ENCODE results near the gene AGFG2. TPM values are rescaled to one million over a fixed set of nuclear protein-coding genes. Genes with fewer than 3 reads are reported as not detected.
A peak's percentile ranks its signal among the peaks of the same experiment; 100 is the strongest.

The AGFG2 gene
- total RNA-seq, 1 experiment from 2014 or later = 11.2 TPM

DNA sequence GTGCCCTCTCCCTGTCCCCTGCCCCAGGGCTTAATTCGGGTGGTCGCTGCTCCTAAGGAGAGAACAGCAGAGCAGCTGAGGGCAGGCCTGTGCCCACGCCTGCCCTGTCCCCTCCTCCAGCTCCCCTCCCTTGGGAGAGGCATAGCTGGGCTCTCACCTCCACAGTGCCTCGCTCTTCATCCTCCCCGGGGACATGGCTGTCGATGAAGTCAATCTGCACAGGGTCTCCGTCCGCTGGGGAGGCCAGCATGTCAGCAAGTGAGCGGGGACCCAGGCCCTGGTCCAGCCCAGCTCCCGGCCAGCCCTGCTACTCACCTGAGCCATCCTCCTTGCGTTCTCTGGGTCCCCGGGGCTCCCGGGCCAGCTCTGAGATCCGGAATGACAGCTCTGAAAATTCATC is 38.5 kb downstream of the AGFG2 start:
- H3K4me1 Mint-ChIP-seq = peaks cover 1 to 2% of the 10 kb centered on the region in 2 experiments
- no peak overlapping the region for H2BK120ac ChIP-seq (ENCODE audit: low read depth, low read length, poor library complexity, severe bottlenecking)

More for the DNA sequence above, 38.5 kb downstream of the AGFG2 start:
- Histone ChIP-seq H2AK5ac (ENCODE audit: insufficient read length, low read length) (no peak overlapping the region), H3K4me2 (ENCODE audit: insufficient read depth, insufficient read length, low read length) (no peak overlapping the region), H2BK12ac (ENCODE audit: insufficient read length, low read depth, low read length) (no peak overlapping the region), H3K18ac (ENCODE audit: insufficient read length, low read depth, low read length) (no peak overlapping the region), H2AFZ (ENCODE audit: low read length) (no peak overlapping the region), H3K27ac (ENCODE audit: insufficient read length, low read depth, low read length) (no peak overlapping the region), H3K79me1 (ENCODE audit: insufficient read depth, low read depth, low read length, poor library complexity, severe bottlenecking) (no peaks in the 10 kb centered on the region), H3K23me2 (ENCODE audit: insufficient read length, low read depth, low read length, poor library complexity, severe bottlenecking) (no peaks in the 10 kb centered on the region), H2BK5ac (ENCODE audit: insufficient read length, low read length) (no peak overlapping the region), H3K23ac (ENCODE audit: insufficient read length, low read depth, low read length) (no peak overlapping the region), H4K5ac (ENCODE audit: insufficient read length, low read depth, low read length) (no peak overlapping the region), H3K14ac (ENCODE audit: insufficient read depth, low read length) (no peak overlapping the region), H3K4me1 (ENCODE audit: insufficient read depth, low read length) (no peaks in the 10 kb centered on the region), H4K20me1 (ENCODE audit: control insufficient read depth, insufficient read depth, insufficient read length) (no peaks in the 10 kb centered on the region), H3K27me3 (ENCODE audit: insufficient read depth, low read length) (no peaks in the 10 kb centered on the region), H3K56ac (ENCODE audit: insufficient read length, low read depth, low read length) (no peak overlapping the region), H3K9me3 (ENCODE audit: control insufficient read depth, low read depth, low read length) (no peaks in the 10 kb centered on the region), H3K79me2 (ENCODE audit: insufficient read depth, low read length) (no peaks in the 10 kb centered on the region), H3K4ac (ENCODE audit: low read depth, low read length) (no peak overlapping the region), H3T11ph (ENCODE audit: low read length) (no peak overlapping the region), H2BK15ac (ENCODE audit: low read depth, low read length) (no peak overlapping the region), H3K9ac (ENCODE audit: extremely low read depth, insufficient read length, low read length) (no peak overlapping the region), H4K8ac (replicated peaks; ENCODE audit: insufficient read length, low read depth, low read length) (no peak overlapping the region), H4K91ac (ENCODE audit: insufficient read length, low read depth, low read length) (no peak overlapping the region), H2BK20ac (ENCODE audit: low read depth, low read length, poor library complexity, severe bottlenecking) (no peak overlapping the region)
- no peak overlapping the region for H3K27ac Mint-ChIP-seq
- peaks cover 13 to 30% (median 26%) of the 10 kb centered on the region in 3 experiments; a peak in 6 of 7 replicates for H3K36me3 Mint-ChIP-seq (ENCODE audit: insufficient read depth in 1 of 3, low read depth in 3 of 3)
- peak; percentile 14 for DNase-seq
- no peaks in the 10 kb centered on the region for H3K9me3 Mint-ChIP-seq
- no CpG with 5 or more reads among the region's 14 CpGs for WGBS (ENCODE audit: extremely low coverage, insufficient read length, low lambda C conversion rate)
- no peak overlapping the region for H3K4me3 Mint-ChIP-seq
- H3K27me3 Mint-ChIP-seq (ENCODE audit: low read depth) = no peaks in the 10 kb centered on the region
- TF ChIP-seq, protein P1, sequence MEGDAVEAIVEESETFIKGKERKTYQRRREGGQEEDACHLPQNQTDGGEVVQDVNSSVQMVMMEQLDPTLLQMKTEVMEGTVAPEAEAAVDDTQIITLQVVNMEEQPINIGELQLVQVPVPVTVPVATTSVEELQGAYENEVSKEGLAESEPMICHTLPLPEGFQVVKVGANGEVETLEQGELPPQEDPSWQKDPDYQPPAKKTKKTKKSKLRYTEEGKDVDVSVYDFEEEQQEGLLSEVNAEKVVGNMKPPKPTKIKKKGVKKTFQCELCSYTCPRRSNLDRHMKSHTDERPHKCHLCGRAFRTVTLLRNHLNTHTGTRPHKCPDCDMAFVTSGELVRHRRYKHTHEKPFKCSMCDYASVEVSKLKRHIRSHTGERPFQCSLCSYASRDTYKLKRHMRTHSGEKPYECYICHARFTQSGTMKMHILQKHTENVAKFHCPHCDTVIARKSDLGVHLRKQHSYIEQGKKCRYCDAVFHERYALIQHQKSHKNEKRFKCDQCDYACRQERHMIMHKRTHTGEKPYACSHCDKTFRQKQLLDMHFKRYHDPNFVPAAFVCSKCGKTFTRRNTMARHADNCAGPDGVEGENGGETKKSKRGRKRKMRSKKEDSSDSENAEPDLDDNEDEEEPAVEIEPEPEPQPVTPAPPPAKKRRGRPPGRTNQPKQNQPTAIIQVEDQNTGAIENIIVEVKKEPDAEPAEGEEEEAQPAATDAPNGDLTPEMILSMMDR (conservative IDR thresholded peaks at IDR 0.05) = no peak
